GM12875 (cell line): ENCODE data around the gene CCDC107.

Experiments used
- H3K4me3 ChIP-seq: one replicate; pipeline ENCODE4 v1.5.1; 2011; ENCODE audit warnings: low read depth, low read length, control low read depth
- CTCF ChIP-seq: IDR thresholded peaks from 2 replicates; pipeline ENCODE4 v1.5.1; 2011; ENCODE audit warnings: low read depth, mild to moderate bottlenecking, control low read depth, inconsistent platforms, low read length, moderate library complexity, borderline replicate concordance; ENCODE audit not compliant: insufficient read depth

CCDC107 gene

GRCh38 chr9:35710818-35711500 is 52.9 kb downstream of the CCDC107 start:
- no peak for TF ChIP-seq CTCF
- no peak overlapping the region for H3K4me3 ChIP-seq
